Gastroesophageal sphincter (tissue), 3 donors: ENCODE measurements around the gene EEF1E1.

ENCODE experiments used
- CTCF ChIP-seq, 4 experiments: fragments of 200-600 bp in 2 of 4; fragments of 450-650 bp in 2 of 4; sonication (generic) in 1 of 4; IDR thresholded peaks; one replicate each; pipeline ENCODE4 v1.5.1; 2017 to 2019; ENCODE audit warnings: antibody characterized with exemption in 4 of 4, mild to moderate bottlenecking in 2 of 4, moderate library complexity in 2 of 4
- POLR2A ChIP-seq, 2 donors: fragments of 450-650 bp; IDR thresholded peaks; one replicate each; pipeline ENCODE4 v1.6.1; 2017; ENCODE audit warnings: antibody characterized with exemption in 2 of 2, mild to moderate bottlenecking in 2 of 2, moderate library complexity in 1 of 2

GRCh38 chr6:8060346-8060745 lies 42.0 kb downstream of the EEF1E1 start:
- TF ChIP-seq CTCF (IDR thresholded peaks at IDR 0.05) (no peak), POLR2A (IDR thresholded peaks at IDR 0.05) (no peak)
